Caki2 (cell line): ENCODE data around the gene ELOVL2. TPM values are rescaled to one million over a fixed set of nuclear protein-coding genes. Genes with fewer than 3 reads are reported as not detected.
"Not testable (repeated sequence)": the region's sequence is repeated elsewhere in the genome, so short reads cannot be mapped to it uniquely, and the experiment has no call there.

ENCODE experiments used
- DNase-seq: peaks from one replicate; pipeline ENCODE4 v3.0.0-alpha.2; 2015; ENCODE audit warnings: low read depth
- in situ Hi-C: cut with HindIII; loops from 2 replicates; pipeline ENCODE4 v1.10.0; 2016; ENCODE audit warnings: low sequenced_read_pairs, low pct_unique_long_range_greater_than_20kb, mixed read lengths
- total RNA-seq: library from RNA; depleted of rRNA; stranded (reverse); fragments of >200 nt; shearing (Covaris generic); gene quantifications from 2 replicates; pipeline ENCODE4 v1.2.3, GENCODE V29; 2014; ENCODE audit warnings: low replicate concordance

Gene ELOVL2
- total RNA-seq, 1 experiment from 2014 or later = 14.6 TPM

DNA sequence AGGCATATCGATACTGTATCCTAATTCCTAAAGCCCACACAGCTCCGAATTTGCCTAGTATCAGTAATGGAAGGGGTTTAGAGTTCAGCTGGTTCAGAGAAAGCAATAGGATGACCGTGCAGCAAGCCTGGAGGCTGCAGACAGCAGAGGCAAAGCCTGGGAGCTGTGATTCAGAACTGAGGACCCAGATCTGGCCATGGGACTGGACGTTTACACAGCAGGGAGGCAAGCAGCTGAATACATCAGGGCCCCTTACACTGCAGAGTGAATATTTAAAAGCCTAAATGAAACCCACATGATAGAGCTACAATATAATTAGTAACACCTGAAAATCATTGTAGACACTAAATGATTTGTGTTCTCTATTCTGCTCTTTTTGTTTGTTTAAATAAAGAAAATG lies 38.0 kb downstream of the ELOVL2 start:
- DNase-seq = no peak
- in situ Hi-C loops = no loop called here

- in situ Hi-C loops, DNase-seq: not testable (repeated sequence)
Measured at GRCh38 chr6:11003297-11003696, 40.8 kb downstream of the ELOVL2 start.

DNA sequence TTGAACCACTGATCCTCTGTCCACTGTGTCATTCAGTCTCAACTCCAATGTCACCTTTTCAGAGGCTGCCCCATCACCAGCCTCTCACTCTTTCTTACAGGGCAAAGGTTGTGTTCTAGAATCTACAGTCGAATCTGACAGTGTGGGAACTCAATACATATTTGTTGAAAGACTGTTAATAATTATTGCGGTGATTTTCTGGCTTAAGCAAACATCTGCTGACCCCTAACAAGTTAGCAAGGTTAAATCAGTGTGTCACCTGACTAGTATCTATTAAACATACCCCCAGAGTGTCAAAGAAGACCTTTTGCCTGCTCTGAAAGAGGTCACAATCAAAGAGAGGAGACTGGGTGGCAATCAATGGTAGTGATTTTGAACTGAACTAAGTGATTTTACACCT lies 41.9 kb downstream of the ELOVL2 start:
- in situ Hi-C loops = no loop called here
- DNase-seq = no peak

- in situ Hi-C loops = no loop called here
- no peak for DNase-seq
Measured at GRCh38 chr6:10999994-11000393, 44.1 kb downstream of the ELOVL2 start.

- in situ Hi-C loops = no loop called here
Measured at GRCh38 chr6:10995114-10995707, 48.9 kb downstream of the ELOVL2 start.

DNA sequence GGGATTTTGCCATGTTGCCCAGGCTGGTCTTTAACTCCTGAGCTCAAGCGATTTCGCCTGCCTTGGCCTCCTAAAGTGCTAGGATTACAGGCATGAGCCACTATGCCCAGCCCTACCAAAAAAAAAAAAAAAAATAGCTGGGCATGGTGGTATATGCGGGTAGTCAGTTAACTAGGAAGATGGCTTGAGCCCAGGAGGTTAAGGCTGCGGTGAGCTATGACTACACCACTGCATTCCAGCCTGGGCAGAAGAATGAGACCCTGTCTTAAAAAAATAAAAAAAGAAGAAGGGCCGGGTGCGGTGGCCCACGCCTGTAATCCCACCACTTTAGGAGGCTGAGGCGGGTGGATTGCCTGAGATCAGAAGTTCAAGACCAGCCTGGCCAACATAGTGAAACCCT lies 50.2 kb downstream of the ELOVL2 start:
- DNase-seq = no peak
- in situ Hi-C loops = no loop called here

More at GRCh38 chr6:10995114-10995707, 48.9 kb downstream of the ELOVL2 start:
- no peak for DNase-seq

- DNase-seq = no peak
- in situ Hi-C loops = no loop called here
Measured at GRCh38 chr6:10991115-10991514, 53.0 kb downstream of the ELOVL2 start.

DNA sequence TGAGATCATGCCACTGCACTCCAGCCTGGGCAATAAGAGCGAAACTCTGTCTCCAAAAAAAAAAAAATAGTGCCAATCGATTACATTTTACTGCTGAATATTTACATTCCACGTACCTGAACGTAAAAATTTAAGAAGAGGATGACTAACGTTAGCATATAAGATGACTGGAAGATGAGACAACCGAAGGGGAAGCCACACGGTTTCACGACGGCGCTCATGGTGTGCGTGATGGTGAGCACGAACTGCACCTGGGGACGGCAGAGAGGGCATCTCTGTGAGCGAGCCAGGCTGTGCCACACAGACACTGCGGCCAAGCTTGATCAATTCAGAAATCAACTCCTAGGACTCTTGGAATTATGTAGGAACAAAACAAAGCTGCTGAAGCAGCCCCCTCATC lies 54.5 kb downstream of the ELOVL2 start:
- in situ Hi-C loops = no loop called here
- no peak for DNase-seq

DNA sequence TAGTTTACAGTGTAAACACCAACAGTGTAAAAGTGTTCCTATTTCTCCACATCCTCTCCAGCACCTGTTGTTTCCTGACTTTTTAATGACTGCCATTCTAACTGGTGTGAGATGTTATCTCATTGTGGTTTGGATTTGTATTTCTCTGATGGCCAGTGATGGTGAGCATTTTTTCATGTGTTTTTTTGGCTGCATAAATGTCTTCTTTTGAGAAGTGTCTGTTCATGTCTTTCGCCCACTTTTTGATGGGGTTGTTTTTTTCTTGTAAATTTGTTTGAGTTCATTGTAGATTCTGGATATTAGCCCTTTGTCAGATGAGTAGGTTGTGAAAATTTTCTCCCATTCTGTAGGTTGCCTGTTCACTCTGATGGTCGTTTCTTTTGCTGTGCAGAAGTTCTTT lies 59.1 kb downstream of the ELOVL2 start:
- in situ Hi-C loops, DNase-seq: not testable (repeated sequence)

- in situ Hi-C loops = no loop called here
Measured at GRCh38 chr6:10981409-10981808, 62.7 kb downstream of the ELOVL2 start.

DNA sequence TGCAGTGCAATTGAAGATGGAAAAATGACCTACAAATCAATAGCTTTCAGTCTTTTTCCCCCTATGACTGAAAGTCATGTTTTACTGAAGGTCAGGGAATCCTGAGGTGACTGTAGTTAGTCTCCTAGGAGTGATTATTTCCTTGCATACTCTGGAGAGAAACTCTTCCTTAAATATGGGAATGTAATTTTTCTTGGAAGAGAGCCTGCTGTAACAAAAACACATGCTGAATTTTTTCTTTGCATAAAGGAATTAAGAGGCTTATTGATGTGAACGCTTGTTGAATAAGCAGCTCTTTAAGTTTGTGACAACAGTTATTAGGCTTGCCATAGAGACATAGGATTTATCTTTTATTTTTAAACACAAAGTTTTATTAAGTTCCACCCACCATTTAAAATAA lies 64.5 kb downstream of the ELOVL2 start:
- in situ Hi-C loops = no loop called here
- DNase-seq = no peak

More at GRCh38 chr6:10981409-10981808, 62.7 kb downstream of the ELOVL2 start:
- DNase-seq = no peak

DNA sequence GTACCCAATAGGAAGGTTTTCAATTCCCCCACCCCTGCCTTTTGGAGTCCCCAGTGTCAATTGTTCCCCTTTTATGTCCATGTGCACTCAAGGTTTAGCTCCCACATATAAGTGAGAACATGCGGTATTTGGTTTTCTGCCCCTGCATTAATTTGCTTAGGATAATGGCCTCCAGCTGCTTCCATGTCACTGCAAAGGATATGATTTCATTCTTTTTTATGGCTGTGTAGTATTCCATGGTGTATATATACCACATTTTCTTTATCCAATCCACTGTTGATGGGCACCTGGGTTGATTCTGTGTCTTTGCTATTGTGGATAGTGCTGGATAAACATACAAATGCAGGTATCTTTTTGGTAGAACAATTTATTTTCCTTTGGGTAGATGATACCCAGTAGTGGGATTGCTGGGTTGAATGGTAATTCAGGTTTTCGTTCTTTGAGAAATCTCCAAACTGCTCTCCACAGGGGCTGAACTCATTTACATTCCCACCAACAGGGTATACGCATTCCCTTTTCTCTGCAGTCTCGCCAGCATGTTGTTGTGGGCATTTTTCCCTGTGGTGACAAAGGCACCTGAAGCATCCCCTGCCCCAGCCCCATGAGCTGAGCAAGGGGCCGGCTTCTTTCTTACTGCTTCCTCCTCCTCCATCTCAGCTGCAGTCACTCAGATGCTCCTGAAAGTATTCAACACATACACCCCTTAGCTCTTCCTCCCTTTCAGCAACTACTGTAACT lies 66.7 kb downstream of the ELOVL2 start:
- DNase-seq = no peak
- in situ Hi-C loops = no loop called here

DNA sequence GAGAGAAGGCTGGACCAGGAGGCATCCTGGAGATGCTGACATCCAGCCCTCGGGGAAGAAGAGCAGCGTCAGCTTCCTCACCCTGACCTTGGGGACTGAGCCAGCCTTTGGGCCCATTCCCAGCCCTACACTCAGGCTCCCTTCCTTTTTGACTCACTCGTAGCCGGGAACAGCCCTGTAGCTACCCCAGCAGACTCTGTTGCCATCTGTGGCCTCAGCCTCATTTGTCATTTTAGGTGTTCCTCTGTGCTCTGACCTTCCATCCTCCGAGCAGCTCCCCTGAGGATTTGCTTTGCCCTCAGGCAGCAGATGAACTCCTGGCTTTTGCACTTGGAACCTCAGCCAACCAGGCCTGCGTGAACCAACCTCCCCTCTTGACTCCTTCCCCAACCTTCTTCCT lies 67.5 kb downstream of the ELOVL2 start:
- in situ Hi-C loops = no loop called here
- DNase-seq = no peak

- DNase-seq = no peak
- in situ Hi-C loops = no loop called here
Measured at GRCh38 chr6:10972196-10972595, 71.9 kb downstream of the ELOVL2 start.

- DNase-seq = no peak
- in situ Hi-C loops = no loop called here
Measured at GRCh38 chr6:10970731-10971130, 73.4 kb downstream of the ELOVL2 start.

GRCh38 chr6:10968776-10969175 lies 75.3 kb downstream of the ELOVL2 start:
- no peak for DNase-seq

GRCh38 chr6:10964684-10965083 lies 79.4 kb downstream of the ELOVL2 start:
- DNase-seq = no peak
- in situ Hi-C loops = no loop called here

More at GRCh38 chr6:10968776-10969175, 75.3 kb downstream of the ELOVL2 start:
- in situ Hi-C loops = no loop called here

- DNase-seq = no peak
- in situ Hi-C loops = no loop called here
Measured at GRCh38 chr6:10963113-10963512, 81.0 kb downstream of the ELOVL2 start.

- DNase-seq = no peak
- in situ Hi-C loops = no loop called here
Measured at GRCh38 chr6:10962673-10963072, 81.4 kb downstream of the ELOVL2 start.

DNA sequence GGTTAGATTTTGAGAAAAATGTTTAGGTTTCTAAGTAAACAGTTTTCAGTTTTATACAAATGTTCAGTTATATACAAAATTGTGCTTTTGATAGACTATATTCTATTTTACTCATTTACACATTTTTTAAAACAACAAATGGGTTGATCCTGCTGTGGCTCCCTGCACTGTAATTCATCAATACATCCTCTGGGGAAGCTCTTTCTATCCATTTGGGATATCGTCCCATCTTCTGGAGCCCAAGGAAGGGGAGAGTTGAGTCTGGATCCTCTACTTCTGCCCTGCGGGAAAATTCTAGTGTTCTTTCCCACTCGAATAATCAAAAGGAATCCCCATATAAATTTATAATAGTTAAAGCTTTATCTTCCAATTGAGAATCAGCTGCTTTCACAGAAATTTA lies 82.3 kb downstream of the ELOVL2 start:
- DNase-seq = no peak
- in situ Hi-C loops = no loop called here
